NCI-H1092 treated with DMSO at 0.1 percent for 48 hours (cell line): Measurements from ENCODE around the gene TTC17.
"Not testable (repeated sequence)": the region's sequence is repeated elsewhere in the genome, so short reads cannot be mapped to it uniquely, and the experiment has no call there.

ENCODE experiments used
- DNase-seq: peaks from one replicate; lab custom pipeline; 2025; lab: John Stamatoyannopoulos, UW

The TTC17 gene, protein sequence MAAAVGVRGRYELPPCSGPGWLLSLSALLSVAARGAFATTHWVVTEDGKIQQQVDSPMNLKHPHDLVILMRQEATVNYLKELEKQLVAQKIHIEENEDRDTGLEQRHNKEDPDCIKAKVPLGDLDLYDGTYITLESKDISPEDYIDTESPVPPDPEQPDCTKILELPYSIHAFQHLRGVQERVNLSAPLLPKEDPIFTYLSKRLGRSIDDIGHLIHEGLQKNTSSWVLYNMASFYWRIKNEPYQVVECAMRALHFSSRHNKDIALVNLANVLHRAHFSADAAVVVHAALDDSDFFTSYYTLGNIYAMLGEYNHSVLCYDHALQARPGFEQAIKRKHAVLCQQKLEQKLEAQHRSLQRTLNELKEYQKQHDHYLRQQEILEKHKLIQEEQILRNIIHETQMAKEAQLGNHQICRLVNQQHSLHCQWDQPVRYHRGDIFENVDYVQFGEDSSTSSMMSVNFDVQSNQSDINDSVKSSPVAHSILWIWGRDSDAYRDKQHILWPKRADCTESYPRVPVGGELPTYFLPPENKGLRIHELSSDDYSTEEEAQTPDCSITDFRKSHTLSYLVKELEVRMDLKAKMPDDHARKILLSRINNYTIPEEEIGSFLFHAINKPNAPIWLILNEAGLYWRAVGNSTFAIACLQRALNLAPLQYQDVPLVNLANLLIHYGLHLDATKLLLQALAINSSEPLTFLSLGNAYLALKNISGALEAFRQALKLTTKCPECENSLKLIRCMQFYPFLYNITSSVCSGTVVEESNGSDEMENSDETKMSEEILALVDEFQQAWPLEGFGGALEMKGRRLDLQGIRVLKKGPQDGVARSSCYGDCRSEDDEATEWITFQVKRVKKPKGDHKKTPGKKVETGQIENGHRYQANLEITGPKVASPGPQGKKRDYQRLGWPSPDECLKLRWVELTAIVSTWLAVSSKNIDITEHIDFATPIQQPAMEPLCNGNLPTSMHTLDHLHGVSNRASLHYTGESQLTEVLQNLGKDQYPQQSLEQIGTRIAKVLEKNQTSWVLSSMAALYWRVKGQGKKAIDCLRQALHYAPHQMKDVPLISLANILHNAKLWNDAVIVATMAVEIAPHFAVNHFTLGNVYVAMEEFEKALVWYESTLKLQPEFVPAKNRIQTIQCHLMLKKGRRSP

DNA sequence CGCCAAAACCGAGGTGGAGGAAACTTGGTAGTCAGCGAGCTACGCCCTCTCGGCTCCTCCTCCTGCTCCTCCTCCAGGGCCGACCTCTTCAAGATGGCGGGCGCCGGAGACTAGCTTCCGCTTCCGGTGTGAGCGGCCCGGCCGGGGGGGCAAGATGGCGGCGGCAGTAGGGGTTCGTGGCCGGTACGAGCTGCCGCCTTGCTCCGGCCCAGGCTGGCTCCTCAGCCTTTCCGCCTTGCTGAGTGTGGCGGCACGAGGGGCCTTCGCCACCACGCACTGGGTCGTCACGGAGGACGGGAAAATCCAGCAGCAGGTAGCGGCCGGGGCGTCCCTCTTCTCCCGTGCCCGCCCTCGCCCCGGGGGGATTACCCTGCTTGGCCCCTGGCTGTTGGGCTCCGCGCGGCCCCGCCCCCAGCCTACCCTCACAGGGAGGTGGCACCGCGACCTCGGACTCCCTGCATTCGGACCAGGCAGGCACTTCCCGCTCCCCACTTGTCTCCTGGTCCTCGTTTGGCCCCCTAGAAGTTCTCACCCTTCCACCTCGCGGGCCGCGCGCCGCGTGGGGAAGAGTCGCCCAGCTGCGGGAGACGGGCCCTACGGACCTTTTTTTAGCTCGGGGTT is at the start of gene TTC17:
Gene TTC17 (plus strand): TSS at position 120 of the 621 bp plus-strand sequence. CDS start 35 bp downstream, at position 155.
- DNase-seq = peak; percentile 94

DNA sequence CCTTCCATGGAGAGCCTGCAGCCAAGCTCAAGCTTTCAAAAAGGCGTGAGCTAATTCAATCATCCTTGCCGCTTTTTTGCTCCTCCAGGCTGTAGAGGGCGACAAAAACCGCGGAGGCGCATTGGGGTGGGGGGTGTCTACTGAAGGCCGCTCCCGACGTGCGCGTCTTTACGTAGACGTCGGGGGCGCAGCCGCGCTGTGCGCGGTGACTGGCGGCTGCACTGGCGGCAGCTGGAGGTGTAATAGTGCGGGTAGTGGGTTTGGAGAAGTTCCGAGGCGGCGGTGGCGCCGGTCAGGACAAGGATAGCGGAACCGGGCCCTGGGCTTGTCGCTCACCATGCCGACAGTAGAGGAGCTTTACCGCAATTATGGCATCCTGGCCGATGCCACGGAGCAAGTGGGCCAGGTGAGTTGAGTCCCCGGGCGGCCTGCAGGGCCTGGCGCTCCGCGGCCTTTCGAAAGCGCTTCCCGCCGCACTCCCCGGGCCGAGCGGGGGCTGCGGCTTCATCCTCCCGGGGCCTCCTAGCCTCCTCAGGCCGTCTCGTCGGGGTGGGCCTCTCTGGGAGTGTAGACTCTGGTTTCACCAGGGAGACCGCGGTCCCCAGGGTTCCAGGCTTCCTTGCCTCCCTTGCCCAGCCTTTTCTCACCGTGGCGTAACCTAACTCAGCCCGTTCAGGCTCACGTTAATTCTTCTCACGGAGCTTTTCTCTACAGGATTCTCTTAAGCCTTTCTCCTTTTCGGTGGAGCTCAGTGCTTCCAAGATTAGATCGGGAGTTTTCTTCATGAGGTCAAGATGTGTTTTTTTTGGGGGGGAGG is 46.7 kb upstream of the TTC17 start, which contains the start of gene API5:
Gene API5 (plus strand): TSS at position 206 of the 817 bp plus-strand sequence. CDS start 132 bp downstream, at position 338.
- DNase-seq = peak; percentile 95

DNA sequence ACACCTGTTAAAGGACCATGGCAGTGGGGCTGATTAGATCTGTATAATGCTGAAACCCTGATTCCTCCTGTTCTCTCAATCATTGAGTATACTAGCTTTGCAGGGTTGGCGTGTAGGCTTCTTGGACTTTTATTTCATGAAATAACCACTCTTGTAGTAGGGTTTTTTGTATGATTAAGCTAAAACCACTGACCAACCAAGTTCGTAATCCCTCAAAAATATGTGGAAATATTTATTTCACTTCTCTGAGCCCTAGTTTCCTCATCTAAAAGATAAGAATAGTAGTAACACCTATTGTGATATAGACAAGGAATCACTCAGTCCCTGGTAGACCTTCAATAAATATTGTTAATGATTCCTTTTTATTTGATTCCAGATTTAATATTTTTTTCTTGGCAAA is 42.8 kb upstream of the TTC17 start:
- DNase-seq = no peak

DNA sequence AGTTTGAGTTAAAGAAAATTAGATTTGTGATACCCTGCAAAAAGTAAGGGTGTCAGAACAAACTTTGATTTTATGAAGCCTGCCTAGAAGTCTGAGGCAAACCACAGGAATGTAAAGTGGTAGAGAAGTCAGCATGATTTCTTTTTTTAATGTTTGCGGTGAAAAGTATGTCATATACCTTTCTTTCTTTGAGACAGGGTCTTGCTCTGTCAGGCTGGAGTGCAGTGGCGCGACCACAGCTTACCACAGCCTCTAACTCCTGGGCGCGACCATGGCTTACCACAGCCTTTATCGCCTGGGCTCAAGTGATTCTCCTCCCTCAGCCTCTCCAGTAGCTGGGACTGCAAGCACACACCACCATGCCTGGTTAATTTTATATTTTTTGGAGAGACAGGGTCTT is 42.3 kb upstream of the TTC17 start:
- no peak for DNase-seq

DNA sequence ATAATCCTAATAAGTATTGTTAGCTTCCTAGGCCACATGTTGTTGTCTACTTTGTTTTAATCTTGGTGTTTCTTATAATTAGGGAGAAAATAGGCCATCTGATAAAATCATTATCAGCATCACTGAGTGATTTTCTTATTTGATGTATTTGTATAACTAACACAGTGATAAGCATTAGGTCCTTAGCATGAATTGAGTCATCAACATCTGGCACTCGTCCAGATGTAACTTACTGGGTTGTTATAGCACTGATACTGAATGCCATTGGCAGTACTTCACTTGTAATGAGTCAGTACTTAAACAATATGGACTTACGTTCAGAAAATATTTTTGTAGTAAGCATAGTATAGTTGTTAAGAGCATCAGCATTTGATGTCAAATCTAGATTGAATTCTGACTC is 30.7 kb upstream of the TTC17 start:
- DNase-seq = no peak

DNA sequence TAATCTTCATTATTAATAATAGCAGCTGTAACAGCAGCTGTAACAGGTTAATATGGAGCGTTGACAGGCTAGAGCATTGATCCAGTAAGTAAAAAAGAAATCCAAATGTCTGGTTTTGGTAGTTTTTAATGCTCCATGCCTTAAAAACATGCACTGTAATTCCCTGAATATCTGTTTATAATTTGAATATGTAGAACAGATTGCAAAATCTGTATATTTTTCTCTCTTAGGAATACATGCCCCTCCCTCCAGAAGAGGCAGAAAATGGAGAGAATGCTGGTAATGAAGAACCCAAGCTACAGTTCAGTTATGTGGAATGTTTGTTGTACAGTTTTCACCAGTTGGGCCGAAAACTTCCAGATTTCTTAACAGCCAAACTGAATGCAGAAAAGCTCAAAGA is 30.2 kb upstream of the TTC17 start:
- DNase-seq = no peak

DNA sequence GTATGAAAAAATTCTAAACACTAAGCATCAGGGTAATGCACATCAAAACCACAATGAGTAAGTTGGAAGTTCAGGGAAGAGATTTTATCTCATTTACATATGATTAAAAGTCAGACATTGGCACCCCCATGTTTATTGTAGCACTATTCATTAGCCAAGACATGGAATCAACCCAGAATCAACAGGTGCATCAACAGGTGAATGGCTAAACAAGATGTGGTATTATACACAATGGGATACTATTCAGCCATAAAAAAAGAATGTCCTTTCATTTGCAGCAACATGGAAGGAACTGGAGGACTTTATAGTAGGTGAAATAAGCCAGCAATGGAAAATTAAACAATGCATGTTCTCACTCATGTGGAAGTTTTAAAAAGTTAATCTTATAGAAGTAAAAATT is 17.6 kb upstream of the TTC17 start:
- DNase-seq = no peak

DNA sequence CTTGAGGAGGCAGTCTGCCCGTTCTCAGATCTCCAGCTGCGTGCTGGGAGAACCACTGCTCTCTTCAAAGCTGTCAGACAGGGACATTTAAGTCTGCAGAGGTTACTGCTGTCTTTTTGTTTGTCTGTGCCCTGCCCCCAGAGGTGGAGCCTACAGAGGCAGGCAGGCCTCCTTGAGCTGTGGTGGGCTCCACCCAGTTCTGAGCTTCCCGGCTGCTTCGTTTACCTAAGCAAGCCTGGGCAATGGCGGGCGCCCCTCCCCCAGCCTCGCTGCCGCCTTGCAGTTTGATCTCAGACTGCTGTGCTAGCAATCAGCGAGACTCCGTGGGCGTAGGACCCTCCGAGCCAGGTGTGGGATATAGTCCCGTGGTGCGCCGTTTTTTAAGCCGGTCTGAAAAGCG is 7.3 kb upstream of the TTC17 start:
- not testable (repeated sequence) for DNase-seq

DNA sequence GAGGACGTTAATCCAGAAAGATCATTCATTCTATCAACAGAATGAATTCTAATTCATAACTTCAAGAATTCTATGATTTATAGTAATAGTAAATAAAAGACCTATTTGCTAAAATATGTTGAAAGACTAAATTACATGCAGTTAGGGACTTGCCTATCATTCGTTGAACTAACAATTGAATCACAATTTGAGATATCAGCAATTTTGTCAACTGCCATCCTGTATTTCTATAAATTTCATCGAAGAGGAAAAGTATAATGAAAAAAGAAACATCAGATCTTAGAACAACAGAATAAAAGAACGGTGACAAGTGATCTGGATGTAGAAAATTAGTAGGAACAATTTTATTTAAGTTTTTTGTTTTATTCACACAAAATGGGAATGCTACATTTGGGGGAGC is 4.4 kb upstream of the TTC17 start:
- DNase-seq = no peak

DNA sequence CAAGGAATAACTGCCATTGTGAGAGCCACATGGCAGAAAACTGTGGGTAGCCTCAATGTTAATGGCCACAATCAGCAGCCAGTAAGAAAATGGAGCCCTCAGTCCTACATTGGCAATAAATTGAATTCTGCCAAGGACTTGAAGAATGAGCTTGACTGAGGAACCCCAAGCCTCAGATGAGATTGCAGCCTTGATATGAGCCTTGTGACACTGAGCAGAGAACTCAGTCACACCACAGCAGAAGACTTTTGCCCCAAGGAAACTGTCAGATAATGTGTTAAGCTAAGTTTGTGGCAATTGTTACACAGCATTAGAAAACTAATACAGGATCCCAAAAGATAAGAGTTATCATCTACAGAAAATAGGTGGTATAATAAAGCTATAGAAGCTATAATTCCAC is 2.4 kb upstream of the TTC17 start:
- no peak for DNase-seq

DNA sequence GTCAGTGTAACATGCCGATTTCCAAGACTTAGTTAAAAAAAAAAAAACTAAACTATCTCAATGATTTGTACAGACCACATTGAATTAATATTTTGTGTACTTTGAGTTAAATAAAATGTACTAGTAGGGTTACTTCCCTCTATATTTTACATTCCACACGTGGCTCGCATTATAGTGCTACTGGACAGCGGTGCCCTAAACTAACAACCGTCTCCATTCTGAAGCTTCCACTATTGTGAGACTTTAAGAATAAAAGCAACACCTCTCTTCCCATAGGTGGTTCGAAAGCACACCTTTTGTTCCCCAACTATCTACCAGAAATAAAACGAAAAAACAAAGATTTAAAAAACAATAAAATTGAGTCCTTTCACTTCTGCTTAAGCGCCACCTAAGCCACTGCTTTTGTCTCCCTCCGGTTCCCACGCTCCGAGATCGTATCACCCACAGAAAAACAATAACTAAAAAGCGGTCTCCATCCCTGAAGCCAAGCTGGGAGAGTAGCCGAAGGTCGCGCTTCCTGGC is 380 bp upstream of the TTC17 start:
- peak; percentile 63 for DNase-seq

DNA sequence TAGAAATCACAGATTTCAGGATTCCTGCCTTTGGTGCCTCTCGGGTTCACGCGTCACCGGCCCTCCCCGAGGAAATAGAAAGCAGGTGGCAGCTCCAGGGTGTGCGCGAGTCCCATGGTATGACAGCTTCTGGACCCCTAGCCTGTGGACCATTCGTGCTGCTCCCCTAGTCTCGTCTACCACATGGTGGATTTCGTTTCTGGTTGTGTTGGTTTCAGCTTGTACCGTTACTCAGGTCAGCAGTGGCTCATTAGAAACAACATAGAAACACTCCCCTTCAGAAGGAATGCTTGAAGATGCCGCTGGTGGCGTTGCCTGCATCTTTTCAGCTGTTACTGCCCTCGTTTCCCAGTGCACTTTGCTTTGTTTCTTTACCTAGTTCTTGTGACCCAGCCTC is 700 bp downstream of the TTC17 start:
- peak; percentile 35 for DNase-seq

DNA sequence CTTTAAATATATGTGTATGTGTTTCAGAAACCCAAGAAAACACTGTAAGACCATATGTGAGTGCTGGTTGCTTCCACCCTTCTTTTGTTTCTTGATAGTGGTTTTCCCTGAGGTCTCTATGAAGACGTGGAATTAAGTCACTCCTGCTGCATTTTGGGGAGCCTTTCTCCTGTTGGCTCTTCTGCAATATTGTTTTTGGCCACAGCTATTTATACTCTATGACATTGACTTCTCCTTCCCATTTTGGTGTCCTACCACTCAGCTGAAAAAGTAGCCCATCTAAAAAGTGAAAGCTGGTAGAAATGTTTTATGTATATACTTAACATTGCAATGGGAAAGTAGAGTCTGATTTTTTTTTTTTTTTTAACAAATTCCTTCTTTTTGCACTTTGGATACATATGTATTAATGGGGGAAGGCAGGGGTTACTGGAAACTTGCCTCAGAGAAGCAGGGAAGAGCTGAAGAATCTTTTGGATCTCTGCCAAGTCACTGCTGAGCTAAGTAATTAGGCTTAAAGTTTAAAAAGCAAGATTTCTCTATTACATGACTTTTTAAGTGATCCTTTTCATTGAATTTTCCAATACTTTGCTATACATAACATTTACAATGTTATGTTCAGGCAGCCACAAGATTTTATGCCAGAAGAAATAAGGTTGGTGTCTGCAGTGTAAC is 1.8 kb downstream of the TTC17 start:
- DNase-seq = no peak

DNA sequence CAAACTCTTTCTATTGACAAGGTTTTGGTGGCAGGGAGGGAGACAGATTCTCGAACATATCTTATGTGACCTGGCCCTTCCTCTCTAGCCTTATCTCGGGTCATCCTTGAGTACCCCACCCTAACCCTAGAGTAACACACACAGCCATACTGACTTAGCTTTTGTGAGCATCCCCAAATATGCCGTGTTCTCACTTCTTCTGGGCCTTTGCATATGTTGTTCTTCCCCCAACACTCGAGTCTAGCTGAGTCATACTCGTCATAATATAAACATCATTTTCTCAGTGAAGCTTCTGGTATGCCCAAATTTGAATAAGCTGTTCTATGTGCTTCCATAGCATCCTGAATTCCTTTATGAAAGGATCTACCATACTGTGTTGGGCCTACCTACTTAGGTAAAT is 8.0 kb downstream of the TTC17 start:
- no peak for DNase-seq

DNA sequence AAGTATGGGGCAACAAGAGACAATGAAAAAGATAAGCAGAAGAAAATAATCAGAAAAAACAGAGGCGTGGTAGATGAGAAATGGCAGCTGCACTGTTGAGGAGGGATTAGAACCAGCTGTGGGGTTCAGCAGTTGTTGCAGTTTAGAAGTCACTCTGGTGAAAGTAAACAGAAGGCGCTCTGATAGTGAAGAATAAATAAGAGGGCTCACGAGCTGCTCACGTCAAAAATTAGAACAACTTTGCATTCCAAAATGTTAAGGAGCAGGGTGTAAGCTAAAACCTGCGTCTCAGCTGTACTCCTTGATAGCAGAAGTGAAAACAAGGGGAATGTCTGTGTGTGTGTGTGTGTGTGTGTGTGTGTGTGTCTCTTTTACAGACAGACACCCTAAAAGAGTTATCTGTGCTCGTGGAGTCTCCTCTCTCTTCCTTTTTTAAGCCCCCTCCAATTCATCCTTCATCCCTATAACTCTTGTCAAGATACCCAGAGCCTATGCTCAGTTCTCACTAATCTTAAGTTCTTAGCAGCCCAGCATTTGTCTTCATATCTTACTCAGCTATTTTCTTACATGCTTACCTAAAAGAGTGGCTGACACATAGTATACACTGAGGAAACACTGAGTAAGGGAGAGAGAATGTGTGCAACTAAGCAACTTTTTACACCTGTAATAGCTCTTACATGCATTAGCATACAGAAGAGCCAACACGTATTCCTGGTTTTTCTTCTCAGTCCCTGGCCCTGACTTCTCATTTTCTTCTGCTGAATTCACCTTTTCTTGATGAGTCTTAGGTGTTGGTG is 8.9 kb downstream of the TTC17 start:
- DNase-seq = no peak

DNA sequence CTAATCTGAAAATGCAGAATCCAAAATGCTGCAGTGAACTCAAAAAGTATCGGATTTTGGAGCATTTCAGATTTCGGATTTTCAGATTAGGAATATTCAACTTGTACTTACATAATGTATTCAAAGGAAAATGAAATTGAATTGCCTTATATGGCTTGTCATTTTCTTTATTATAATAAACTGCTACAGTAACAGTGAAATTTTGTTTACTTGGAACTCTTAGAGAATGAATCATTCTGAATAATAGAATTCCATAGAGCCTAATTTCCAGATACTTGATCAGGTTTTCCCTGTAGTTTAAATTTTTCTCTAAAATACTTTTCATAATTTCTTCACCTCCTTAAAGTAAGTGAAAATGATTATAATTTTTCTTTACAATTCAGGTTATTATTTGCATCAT is 17.3 kb downstream of the TTC17 start:
- DNase-seq = no peak

DNA sequence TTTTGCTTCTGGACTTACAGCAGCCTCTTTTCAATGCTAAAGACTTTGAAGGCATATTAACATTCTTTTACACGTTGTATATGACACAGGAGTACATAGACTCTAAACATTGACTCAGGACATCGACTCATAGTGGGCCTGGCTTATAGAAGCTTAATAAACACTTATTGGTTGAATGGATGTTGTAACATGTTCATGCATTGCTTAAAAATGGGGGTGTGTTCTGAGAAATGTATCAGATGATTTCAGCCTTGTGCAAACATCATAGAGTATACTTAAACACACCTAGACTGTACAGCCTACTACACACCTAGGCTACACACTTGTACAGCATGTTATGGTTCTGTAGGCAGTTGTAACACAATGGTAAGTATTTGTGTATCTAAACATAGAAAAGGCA is 17.9 kb downstream of the TTC17 start:
- DNase-seq = no peak

DNA sequence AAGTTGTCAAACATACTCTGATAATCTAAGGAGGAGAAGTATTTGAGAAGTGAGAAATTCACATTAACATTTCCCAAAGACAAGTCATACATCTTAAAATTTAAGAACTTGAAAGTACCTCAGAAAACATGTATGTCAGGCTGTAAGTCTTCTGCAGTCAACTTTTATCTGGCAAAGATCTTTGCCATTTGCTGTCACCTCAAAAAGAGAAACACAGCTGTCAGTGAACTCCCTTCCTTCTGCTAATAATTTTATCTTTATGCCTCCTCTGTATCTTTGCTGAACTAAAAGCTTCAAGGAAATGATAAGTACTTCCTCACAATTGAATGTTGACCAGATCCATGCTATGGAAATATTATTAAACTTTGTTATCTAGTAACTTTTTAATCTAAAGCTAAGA is 18.7 kb downstream of the TTC17 start:
- DNase-seq = no peak

DNA sequence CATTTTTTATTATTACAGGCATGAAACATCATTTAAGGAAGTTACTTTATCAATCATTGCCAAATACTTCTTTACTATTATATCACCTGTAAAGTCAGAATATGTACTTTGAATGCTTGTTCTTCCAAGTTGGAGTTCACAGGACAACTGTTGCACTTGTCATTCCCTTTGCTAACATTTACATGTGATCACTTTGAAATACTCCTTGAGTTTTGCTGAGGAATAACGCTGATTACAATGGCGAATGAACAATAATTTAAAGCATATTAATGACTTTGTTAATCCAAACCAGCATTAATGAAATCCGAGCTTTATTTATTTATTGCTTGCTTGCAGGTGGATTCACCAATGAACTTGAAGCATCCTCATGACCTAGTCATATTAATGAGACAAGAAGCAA is 20.2 kb downstream of the TTC17 start:
- DNase-seq = no peak

DNA sequence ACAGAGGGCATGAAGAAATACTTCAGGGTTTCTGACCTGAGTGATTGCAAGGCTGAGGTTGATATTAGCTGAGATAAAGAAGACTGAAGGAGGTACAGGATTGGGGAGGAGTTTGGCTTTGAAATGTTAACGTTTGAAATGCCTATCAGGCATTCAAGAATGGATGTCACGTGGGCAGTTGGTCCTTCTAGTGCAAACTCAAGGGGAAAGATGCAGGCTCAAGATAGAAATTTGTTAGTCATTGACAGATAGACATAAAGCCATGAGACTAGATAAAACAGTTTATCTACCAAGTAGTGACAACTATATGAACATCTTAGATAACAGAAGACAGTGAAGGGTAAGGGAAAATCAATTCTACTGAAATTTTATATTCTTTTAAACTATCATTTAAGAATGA is 23.1 kb downstream of the TTC17 start:
- DNase-seq = no peak
